CD4-positive, alpha-beta T cell (primary cell): ENCODE data around the gene PRRG2. TPM values are rescaled to one million over a fixed set of nuclear protein-coding genes. Genes with fewer than 3 reads are reported as not detected.

Experiments
- ATAC-seq: fragments of 200-7000 bp; cut with Tn5 transposase; one replicate; pipeline ENCODE4 v1.10.0; 2022; ENCODE audit warnings: mild to moderate bottlenecking; ENCODE audit not compliant: poor library complexity
- CTCF ChIA-PET: fragments of 350-600 bp; sonication (Branson Sonifier 250); formaldehyde crosslinking; loops from one replicate; lab custom pipeline; 2021; ENCODE audit warnings: antibody characterized with exemption, inconsistent platforms; lab: Charles Lee
- POLR2A ChIA-PET: fragments of 350-600 bp; sonication (Branson Sonifier 250); formaldehyde crosslinking; loops from one replicate; lab custom pipeline; 2021; ENCODE audit warnings: antibody characterized with exemption, inconsistent platforms; lab: Charles Lee
- DNase-seq, 14 experiments: peaks; one replicate each; pipeline ENCODE4 v3.0.0-alpha.2; 2013 to 2020; ENCODE audit warnings: mixed read lengths in 2 of 14
- H3K27ac ChIP-seq, 2 donors: one replicate each; pipeline versions ENCODE4 v1.5.1 to v1.7.0; 2013; ENCODE audit warnings: low read length in 2 of 2, low read depth in 1 of 2, mild to moderate bottlenecking in 1 of 2
- H3K27me3 ChIP-seq, 2 experiments: 1 replicate in 1 of 2; 2 replicates in 1 of 2; pipeline versions ENCODE4 v1.6.1 to v1.7.0; 2013; ENCODE audit warnings: low read length in 2 of 2, control low read depth in 1 of 2, mild to moderate bottlenecking in 1 of 2, moderate library complexity in 1 of 2; ENCODE audit not compliant: insufficient read depth in 2 of 2, control insufficient read depth in 1 of 2
- H3K36me3 ChIP-seq: one replicate; pipeline ENCODE4 v1.6.1; 2013; ENCODE audit warnings: low read length, control low read depth; ENCODE audit not compliant: insufficient read depth
- H3K4me1 ChIP-seq: one replicate; pipeline ENCODE4 v1.6.1; 2013; ENCODE audit warnings: low read length, control low read depth; ENCODE audit not compliant: insufficient read depth
- H3K4me3 ChIP-seq: one replicate; pipeline ENCODE4 v1.5.1; 2013; ENCODE audit warnings: mild to moderate bottlenecking, low read length, moderate library complexity
- H3K9me3 ChIP-seq, 2 experiments: 1 replicate in 1 of 2; 2 replicates in 1 of 2; pipeline versions ENCODE4 v1.6.1 to v1.7.0; 2013; ENCODE audit warnings: low read length in 2 of 2, mild to moderate bottlenecking in 2 of 2, control low read depth in 1 of 2, moderate library complexity in 1 of 2; ENCODE audit not compliant: control insufficient read depth in 1 of 2, insufficient read depth in 1 of 2
- H3K27ac Mint-ChIP-seq: one replicate; pipeline ENCODE4 v1.8.0; 2020; ENCODE audit warnings: mixed read lengths
- H3K27me3 Mint-ChIP-seq: one replicate; pipeline ENCODE4 v1.8.0; 2021; ENCODE audit warnings: mixed read lengths
- H3K36me3 Mint-ChIP-seq: one replicate; pipeline ENCODE4 v1.8.0; 2021; ENCODE audit warnings: low read depth, mixed read lengths
- H3K4me1 Mint-ChIP-seq: one replicate; pipeline ENCODE4 v1.8.0; 2021; ENCODE audit warnings: low read depth, mixed read lengths
- H3K4me3 Mint-ChIP-seq: one replicate; pipeline ENCODE4 v1.8.0; 2020; ENCODE audit warnings: mild to moderate bottlenecking, mixed read lengths
- H3K9me3 Mint-ChIP-seq: one replicate; pipeline ENCODE4 v1.8.0; 2020; ENCODE audit warnings: mixed read lengths
- intact Hi-C, 2 experiments: fragments of 100-400 bp; cut with DNase I in 1 of 2; cut with micrococcal nuclease in 1 of 2; formaldehyde crosslinking; loops; one replicate each; pipeline versions ENCODE4 v1.15.1 to v1.9.0; 2023 to 2025; cut with DNase I, micrococcal nuclease
- total RNA-seq, 174 experiments: library from RNA in 2 of 174; stranded (reverse) in 2 of 174; gene quantifications; one replicate each; pipeline ENCODE4 v1.2.3 and lab custom pipeline; 2021 to 2026
- TF ChIP-seq, protein P1 (sequence below): fragments of 200-600 bp; IDR thresholded peaks from one replicate; pipeline ENCODE4 v1.8.0; 2022; ENCODE audit warnings: antibody characterized with exemption, mild to moderate bottlenecking

Gene PRRG2
- total RNA-seq, 2 experiments from 2014 or later: 0.49 to 0.78 TPM

- CTCF ChIA-PET: no interaction called here
- H3K9me3 ChIP-seq: no peaks in the 10 kb centered on the region
- no peak overlapping the region for H3K27ac ChIP-seq
- no peak overlapping the region for H3K4me3 ChIP-seq
- DNase-seq: peak in 1 of 14 experiments; percentile 27
- Mint-ChIP-seq H3K4me1 (peaks cover 30% of the 10 kb centered on the region), H3K4me3 (no peak overlapping the region), H3K27me3 (no peaks in the 10 kb centered on the region), H3K36me3 (peaks cover 5% of the 10 kb centered on the region), H3K9me3 (no peaks in the 10 kb centered on the region), H3K27ac (no peak overlapping the region)
- ATAC-seq: no peak
- TF ChIP-seq, protein P1, sequence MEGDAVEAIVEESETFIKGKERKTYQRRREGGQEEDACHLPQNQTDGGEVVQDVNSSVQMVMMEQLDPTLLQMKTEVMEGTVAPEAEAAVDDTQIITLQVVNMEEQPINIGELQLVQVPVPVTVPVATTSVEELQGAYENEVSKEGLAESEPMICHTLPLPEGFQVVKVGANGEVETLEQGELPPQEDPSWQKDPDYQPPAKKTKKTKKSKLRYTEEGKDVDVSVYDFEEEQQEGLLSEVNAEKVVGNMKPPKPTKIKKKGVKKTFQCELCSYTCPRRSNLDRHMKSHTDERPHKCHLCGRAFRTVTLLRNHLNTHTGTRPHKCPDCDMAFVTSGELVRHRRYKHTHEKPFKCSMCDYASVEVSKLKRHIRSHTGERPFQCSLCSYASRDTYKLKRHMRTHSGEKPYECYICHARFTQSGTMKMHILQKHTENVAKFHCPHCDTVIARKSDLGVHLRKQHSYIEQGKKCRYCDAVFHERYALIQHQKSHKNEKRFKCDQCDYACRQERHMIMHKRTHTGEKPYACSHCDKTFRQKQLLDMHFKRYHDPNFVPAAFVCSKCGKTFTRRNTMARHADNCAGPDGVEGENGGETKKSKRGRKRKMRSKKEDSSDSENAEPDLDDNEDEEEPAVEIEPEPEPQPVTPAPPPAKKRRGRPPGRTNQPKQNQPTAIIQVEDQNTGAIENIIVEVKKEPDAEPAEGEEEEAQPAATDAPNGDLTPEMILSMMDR: no peak
- no peaks in the 10 kb centered on the region for H3K36me3 ChIP-seq
- intact Hi-C loops: no loop called here
- peaks cover 25% of the 10 kb centered on the region for H3K4me1 ChIP-seq
- no peaks in the 10 kb centered on the region for H3K27me3 ChIP-seq
- POLR2A ChIA-PET: interaction anchor here (1.2 kb wide), 1 partner anchor 56 kb away, joined by 3 read pairs; no protein-coding TSS in a partner anchor
Observed at GRCh38 chr19:49635530-49636232, 54.6 kb downstream of the PRRG2 start.

DNA sequence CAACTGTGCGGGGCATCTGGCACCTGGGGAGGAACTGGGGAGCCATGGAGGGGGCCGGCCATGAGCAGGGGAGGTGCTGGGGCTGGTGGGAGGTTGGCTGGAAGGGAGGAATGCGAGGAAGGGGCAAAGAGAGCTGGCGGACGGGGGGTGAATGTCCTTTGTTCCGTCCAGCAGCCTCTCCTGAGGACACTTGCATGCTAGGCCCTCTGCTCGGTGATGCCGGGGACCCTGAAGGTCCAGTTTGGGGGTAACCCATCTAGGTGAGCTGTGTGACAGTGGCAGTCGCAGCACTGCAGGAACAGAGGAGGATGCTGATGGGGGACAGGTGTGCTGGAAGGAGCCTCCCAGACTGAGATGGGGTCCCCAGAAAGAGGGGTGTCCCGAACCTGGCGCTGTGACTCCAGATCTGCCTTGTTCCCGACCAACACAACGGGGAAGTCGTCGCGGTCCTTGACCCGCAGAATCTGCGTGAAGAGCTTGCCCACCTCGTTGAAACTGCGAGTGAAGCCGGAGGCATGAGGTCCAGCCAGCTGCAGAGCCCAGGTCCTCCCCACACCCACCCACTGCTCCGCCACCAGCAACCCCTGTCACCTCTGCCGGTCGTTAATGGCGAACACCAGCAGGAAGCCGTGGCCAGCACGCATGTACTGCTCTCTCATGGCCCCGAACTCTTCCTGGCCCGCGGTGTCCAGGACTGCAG is 55.3 kb downstream of the PRRG2 start:
- Histone ChIP-seq H3K4me3 (no peak overlapping the region), H3K36me3 (no peaks in the 10 kb centered on the region), H3K27me3 (no peaks in the 10 kb centered on the region), H3K9me3 (no peaks in the 10 kb centered on the region), H3K27ac (no peak overlapping the region), H3K4me1 (peaks cover 32% of the 10 kb centered on the region)
- H3K27ac Mint-ChIP-seq: no peak overlapping the region
- no peaks in the 10 kb centered on the region for H3K27me3 Mint-ChIP-seq
- ATAC-seq (no peak), DNase-seq (peak in 1 of 14 experiments; percentile 36)
- ChIA-PET CTCF (no interaction called here), POLR2A (interaction anchor here (1.2 kb wide), 1 partner anchor 57 kb away, joined by 3 read pairs; no protein-coding TSS in a partner anchor)
- intact Hi-C loops: no loop called here
- peaks cover 34% of the 10 kb centered on the region for H3K4me1 Mint-ChIP-seq
- H3K4me3 Mint-ChIP-seq: no peak overlapping the region
- H3K9me3 Mint-ChIP-seq: no peaks in the 10 kb centered on the region
- H3K36me3 Mint-ChIP-seq: peaks cover 5% of the 10 kb centered on the region
- TF ChIP-seq, protein P1: no peak

DNA sequence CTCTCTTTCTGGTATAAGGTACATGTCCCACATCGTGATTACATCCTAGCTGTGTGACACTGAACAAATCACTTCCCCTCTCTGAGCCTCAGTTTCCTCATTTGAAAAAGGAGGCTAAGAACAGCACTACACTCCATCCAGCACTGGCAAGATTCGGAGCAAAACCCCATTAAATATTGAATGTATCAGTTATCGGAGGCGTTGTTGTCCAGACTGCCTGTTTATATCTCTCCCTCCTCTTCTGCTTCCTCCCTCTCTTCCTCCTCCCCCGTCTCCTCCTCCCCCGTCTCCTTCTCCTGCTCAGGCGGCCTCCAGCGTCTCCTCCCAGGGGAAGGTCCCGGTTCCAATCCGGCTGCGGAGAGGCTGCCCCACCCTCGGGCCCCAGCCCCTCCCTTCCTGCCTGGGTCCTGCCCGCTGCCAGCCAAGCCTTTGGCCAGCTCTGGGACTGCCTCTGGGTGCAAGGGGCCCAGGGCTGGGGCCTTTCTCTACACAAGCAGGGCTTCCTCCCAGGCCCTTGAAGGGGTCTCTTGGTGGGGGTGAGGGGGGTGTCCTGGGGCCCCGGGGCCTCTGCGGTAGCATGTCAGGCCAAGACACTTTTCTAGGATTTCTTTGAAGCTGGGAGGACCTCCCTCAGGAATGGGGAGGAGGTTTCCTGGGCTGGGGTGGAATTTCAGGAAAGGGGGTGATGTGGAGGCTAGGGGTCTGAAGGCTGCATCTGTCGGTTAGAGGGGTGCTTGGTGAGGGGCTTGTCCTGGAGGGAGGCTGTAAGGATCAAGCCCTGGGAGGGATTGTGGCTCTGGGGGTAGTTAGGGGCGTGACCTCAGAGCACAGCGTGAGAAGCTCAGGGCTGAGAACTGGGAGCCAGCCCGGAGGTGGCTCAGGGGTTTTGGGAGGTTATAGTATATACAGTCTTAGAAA is 57.0 kb downstream of the PRRG2 start:
- H3K36me3 ChIP-seq: no peaks in the 10 kb centered on the region
- peak overlapping the region; percentile 86 for H3K4me3 Mint-ChIP-seq
- CTCF ChIA-PET: interaction anchor here (0.9 kb wide), 1 partner anchor 19 kb away, joined by 3 read pairs; no protein-coding TSS in a partner anchor
- H3K27ac Mint-ChIP-seq: peak overlapping the region; percentile 62
- TF ChIP-seq, protein P1: no peak
- no peaks in the 10 kb centered on the region for H3K27me3 ChIP-seq
- no peaks in the 10 kb centered on the region for H3K27me3 Mint-ChIP-seq
- POLR2A ChIA-PET: interaction anchor here (0.6 to 0.8 kb wide), 2 partner anchors 39 to 127 kb away, joined by 3 read pairs; partner anchors contain the start of gene PRMT1
- H3K4me1 ChIP-seq: peaks cover 43% of the 10 kb centered on the region
- peaks cover 48% of the 10 kb centered on the region for H3K4me1 Mint-ChIP-seq
- ATAC-seq (no peak), DNase-seq (peak in 1 of 14 experiments; percentile 46)
- H3K27ac ChIP-seq: no peak overlapping the region
- intact Hi-C loops: loop anchor here (2.0 kb wide), 2 partner anchors 15 to 45 kb away; no protein-coding TSS in a partner anchor
- H3K9me3 Mint-ChIP-seq: no peaks in the 10 kb centered on the region
- peaks cover 5% of the 10 kb centered on the region for H3K36me3 Mint-ChIP-seq
- H3K4me3 ChIP-seq: no peak overlapping the region
- H3K9me3 ChIP-seq: no peaks in the 10 kb centered on the region
